SU-DHL-6 (cell line): Measurements from ENCODE around the gene DLG2.

ENCODE experiments used
- CTCF ChIP-seq: fragments of 200-600 bp; sonication (generic); IDR thresholded peaks from one replicate; pipeline ENCODE4 v1.5.1; 2017; ENCODE audit warnings: antibody characterized with exemption, mild to moderate bottlenecking, low read length, moderate library complexity; ENCODE audit not compliant: insufficient read depth, poor library complexity, severe bottlenecking
- EZH2phosphoT487 ChIP-seq: fragments of 200-600 bp; sonication (generic), shearing (Covaris generic); conservative IDR thresholded peaks from 2 replicates; pipeline ENCODE4 v1.6.1; 2018; ENCODE audit warnings: mild to moderate bottlenecking, antibody characterized with exemption, low read length, moderate library complexity, mixed read lengths

GRCh38 chr11:84549217-84549616 is 1077.9 kb downstream of the DLG2 start:
- TF ChIP-seq CTCF (no peak), EZH2phosphoT487 (no peak)
